ENCODE data around the gene PRSS50. TPM values are rescaled to one million over a fixed set of nuclear protein-coding genes. Genes with fewer than 3 reads are reported as not detected.

Gene PRSS50
- total RNA-seq, 1 donor: not detected

- Histone ChIP-seq H3K4me3 (ENCODE audit: low read length) (no peak overlapping the region), H3K27me3 (ENCODE audit: insufficient read depth, low read length) (no peaks in the 10 kb centered on the region)
These were observed 18.6 kb upstream of the PRSS50 start for GRCh38 chr3:46736006-46736872.

GRCh38 chr3:46734773-46735172 lies 17.1 kb upstream of the PRSS50 start:
- no peaks in the 10 kb centered on the region for H3K27me3 ChIP-seq (ENCODE audit: insufficient read depth, low read length)
- H3K4me3 ChIP-seq (ENCODE audit: low read length): no peak overlapping the region
- H3K4me1 ChIP-seq (ENCODE audit: insufficient read depth, low read length): no peaks in the 10 kb centered on the region
- H3K9me3 ChIP-seq (ENCODE audit: low read depth, low read length): no peaks in the 10 kb centered on the region

More at GRCh38 chr3:46736006-46736872, 18.6 kb upstream of the PRSS50 start:
- no peaks in the 10 kb centered on the region for H3K4me1 ChIP-seq (ENCODE audit: insufficient read depth, low read length)
- no peaks in the 10 kb centered on the region for H3K9me3 ChIP-seq (ENCODE audit: low read depth, low read length)

GRCh38 chr3:46733026-46733800 lies 15.5 kb upstream of the PRSS50 start:
- Histone ChIP-seq H3K4me3 (ENCODE audit: low read length) (no peak overlapping the region), H3K9me3 (ENCODE audit: low read depth, low read length) (no peaks in the 10 kb centered on the region), H3K4me1 (ENCODE audit: insufficient read depth, low read length) (no peaks in the 10 kb centered on the region), H3K27me3 (ENCODE audit: insufficient read depth, low read length) (no peaks in the 10 kb centered on the region)

GRCh38 chr3:46731795-46732194 lies 14.1 kb upstream of the PRSS50 start:
- Histone ChIP-seq H3K9me3 (ENCODE audit: low read depth, low read length) (no peaks in the 10 kb centered on the region), H3K4me1 (ENCODE audit: insufficient read depth, low read length) (no peaks in the 10 kb centered on the region), H3K27me3 (ENCODE audit: insufficient read depth, low read length) (no peaks in the 10 kb centered on the region), H3K4me3 (ENCODE audit: low read length) (no peak overlapping the region)

- Histone ChIP-seq H3K4me1 (ENCODE audit: insufficient read depth, low read length) (no peaks in the 10 kb centered on the region), H3K9me3 (ENCODE audit: low read depth, low read length) (no peaks in the 10 kb centered on the region), H3K27me3 (ENCODE audit: insufficient read depth, low read length) (no peaks in the 10 kb centered on the region), H3K4me3 (ENCODE audit: low read length) (no peak overlapping the region)
These were observed 13.2 kb upstream of the PRSS50 start for GRCh38 chr3:46730819-46731218.

- no peaks in the 10 kb centered on the region for H3K27me3 ChIP-seq (ENCODE audit: insufficient read depth, low read length)
- no peaks in the 10 kb centered on the region for H3K9me3 ChIP-seq (ENCODE audit: low read depth, low read length)
- no peak overlapping the region for H3K4me3 ChIP-seq (ENCODE audit: low read length)
- H3K4me1 ChIP-seq (ENCODE audit: insufficient read depth, low read length): no peaks in the 10 kb centered on the region
These were observed 11.4 kb upstream of the PRSS50 start for GRCh38 chr3:46729038-46729437.

- Histone ChIP-seq H3K4me3 (ENCODE audit: low read length) (no peak overlapping the region), H3K9me3 (ENCODE audit: low read depth, low read length) (no peaks in the 10 kb centered on the region), H3K4me1 (ENCODE audit: insufficient read depth, low read length) (no peaks in the 10 kb centered on the region), H3K27me3 (ENCODE audit: insufficient read depth, low read length) (peaks cover 3% of the 10 kb centered on the region)
These were observed 8.1 kb upstream of the PRSS50 start for GRCh38 chr3:46725621-46726314.

- Histone ChIP-seq H3K4me3 (ENCODE audit: low read length) (no peak overlapping the region), H3K27me3 (ENCODE audit: insufficient read depth, low read length) (peaks cover 4% of the 10 kb centered on the region), H3K4me1 (ENCODE audit: insufficient read depth, low read length) (no peaks in the 10 kb centered on the region), H3K9me3 (ENCODE audit: low read depth, low read length) (no peaks in the 10 kb centered on the region)
These were observed 6.8 kb upstream of the PRSS50 start for GRCh38 chr3:46724424-46724823.

GRCh38 chr3:46722443-46722842 lies 4.8 kb upstream of the PRSS50 start:
- Histone ChIP-seq H3K9me3 (ENCODE audit: low read depth, low read length) (no peaks in the 10 kb centered on the region), H3K27me3 (ENCODE audit: insufficient read depth, low read length) (peaks cover 4% of the 10 kb centered on the region), H3K4me1 (ENCODE audit: insufficient read depth, low read length) (no peaks in the 10 kb centered on the region), H3K4me3 (ENCODE audit: low read length) (no peak overlapping the region)

GRCh38 chr3:46721009-46721408 lies 3.3 kb upstream of the PRSS50 start:
- H3K4me1 ChIP-seq (ENCODE audit: insufficient read depth, low read length): no peaks in the 10 kb centered on the region
- H3K4me3 ChIP-seq (ENCODE audit: low read length): no peak overlapping the region
- H3K9me3 ChIP-seq (ENCODE audit: low read depth, low read length): no peaks in the 10 kb centered on the region
- H3K27me3 ChIP-seq (ENCODE audit: insufficient read depth, low read length): peaks cover 4% of the 10 kb centered on the region

- Histone ChIP-seq H3K4me3 (ENCODE audit: low read length) (no peak overlapping the region), H3K4me1 (ENCODE audit: insufficient read depth, low read length) (no peaks in the 10 kb centered on the region), H3K27me3 (ENCODE audit: insufficient read depth, low read length) (peaks cover 4% of the 10 kb centered on the region), H3K9me3 (ENCODE audit: low read depth, low read length) (no peaks in the 10 kb centered on the region)
These were observed 2.1 kb upstream of the PRSS50 start for GRCh38 chr3:46719735-46720271.

GRCh38 chr3:46719044-46719565 lies 1.4 kb upstream of the PRSS50 start:
- Histone ChIP-seq H3K4me1 (ENCODE audit: insufficient read depth, low read length) (no peaks in the 10 kb centered on the region), H3K9me3 (ENCODE audit: low read depth, low read length) (no peaks in the 10 kb centered on the region), H3K4me3 (ENCODE audit: low read length) (no peak overlapping the region), H3K27me3 (ENCODE audit: insufficient read depth, low read length) (peaks cover 4% of the 10 kb centered on the region)

GRCh38 chr3:46716461-46717441 lies 918 bp downstream of the PRSS50 start:
- H3K4me3 ChIP-seq (ENCODE audit: low read length): no peak overlapping the region
- H3K9me3 ChIP-seq (ENCODE audit: low read depth, low read length): no peaks in the 10 kb centered on the region
- no peaks in the 10 kb centered on the region for H3K4me1 ChIP-seq (ENCODE audit: insufficient read depth, low read length)
- H3K27me3 ChIP-seq (ENCODE audit: insufficient read depth, low read length): peaks cover 4% of the 10 kb centered on the region

All from mononuclear cell (primary cell).